ENCODE data around the gene DDX39B. TPM values are rescaled to one million over a fixed set of nuclear protein-coding genes. Genes with fewer than 3 reads are reported as not detected.

Gene DDX39B
- total RNA-seq, 4 donors from 2014 or later, result 107 to 198 (median 144) TPM

GRCh38 chr6:31586599-31587281 is 44.9 kb upstream of the DDX39B start:
- no peak overlapping the region for H3K4me3 ChIP-seq
- ATAC-seq (no peak), DNase-seq (no peak)
- peaks cover 0 to 5% (median 0%) of the 10 kb centered on the region in 3 donors for H3K27me3 ChIP-seq
- TF ChIP-seq CTCF (IDR thresholded peaks at IDR 0.05 in 4 of 5, conservative IDR thresholded peaks at IDR 0.05 in 1 of 5) (no peak), POLR2A (IDR thresholded peaks at IDR 0.05) (no peak)
- no peaks in the 10 kb centered on the region for H3K9me3 ChIP-seq
- H3K4me1 ChIP-seq, result no peaks in the 10 kb centered on the region
- H3K27ac ChIP-seq, result no peak overlapping the region
- intact Hi-C loops (cut with DNase I; ENCODE audit: low total_unique reads), result no loop called here
- no peaks in the 10 kb centered on the region for H3K36me3 ChIP-seq
- in situ Hi-C loops (cut with MboI; ENCODE audit: low sequenced_read_pairs in 4 of 4), result no loop called here

- no peak for ATAC-seq
- Histone ChIP-seq H3K27ac (no peak within 1 kb of the TSS), H3K27me3 (peaks cover 0 to 5% (median 0%) of the 10 kb centered on the region in 3 donors), H3K9me3 (no peaks in the 10 kb centered on the region), H3K4me3 (no peak within 1 kb of the TSS), H3K4me1 (no peaks in the 10 kb centered on the region), H3K36me3 (no peaks in the 10 kb centered on the region)
- no peak for DNase-seq
- TF ChIP-seq CTCF (IDR thresholded peaks at IDR 0.05 in 4 of 5, conservative IDR thresholded peaks at IDR 0.05 in 1 of 5) (no peak), POLR2A (IDR thresholded peaks at IDR 0.05) (no peak)
- intact Hi-C loops (cut with DNase I; ENCODE audit: low total_unique reads) (no loop called here), in situ Hi-C loops (cut with MboI; ENCODE audit: low sequenced_read_pairs in 4 of 4) (no loop called here)
Observed at GRCh38 chr6:31586008-31586407, 44.2 kb upstream of the DDX39B start, which contains the start of gene LST1. Gene LST1, plus strand, starts transcription at chr6:31586277. Its CDS starts 1,023 bp downstream, at chr6:31587300.

GRCh38 chr6:31585491-31585890 is 43.7 kb upstream of the DDX39B start:
- H3K27ac ChIP-seq, result no peak overlapping the region
- peaks cover 0 to 3% of the 10 kb centered on the region in 2 donors for H3K4me1 ChIP-seq
- TF ChIP-seq POLR2A (IDR thresholded peaks at IDR 0.05) (no peak), CTCF (IDR thresholded peaks at IDR 0.05 in 4 of 5, conservative IDR thresholded peaks at IDR 0.05 in 1 of 5) (no peak)
- H3K9me3 ChIP-seq, result no peaks in the 10 kb centered on the region
- no peak overlapping the region for H3K4me3 ChIP-seq
- in situ Hi-C loops (cut with MboI; ENCODE audit: low sequenced_read_pairs in 4 of 4), result no loop called here
- no peaks in the 10 kb centered on the region for H3K36me3 ChIP-seq
- ATAC-seq (no peak), DNase-seq (no peak)
- H3K27me3 ChIP-seq, result peaks cover 0 to 5% (median 0%) of the 10 kb centered on the region in 3 donors
- intact Hi-C loops (cut with DNase I; ENCODE audit: low total_unique reads), result no loop called here

- no peaks in the 10 kb centered on the region for H3K27me3 ChIP-seq
- no peak for ATAC-seq
- no peak for TF ChIP-seq POLR2A (IDR thresholded peaks at IDR 0.05)
- TF ChIP-seq CTCF (IDR thresholded peaks at IDR 0.05 in 4 of 5, conservative IDR thresholded peaks at IDR 0.05 in 1 of 5), result no peak
- DNase-seq, result no peak
- H3K27ac ChIP-seq, result peak within 1 kb of the TSS; percentile 74 to 84 (median 77)
- in situ Hi-C loops (cut with MboI; ENCODE audit: low sequenced_read_pairs in 4 of 4), result no loop called here
- H3K4me1 ChIP-seq, result peaks cover 0 to 5% of the 10 kb centered on the region in 2 donors
- peak within 1 kb of the TSS; percentile 67 to 96 (median 90) for H3K4me3 ChIP-seq
- no peaks in the 10 kb centered on the region for H3K36me3 ChIP-seq
- no peaks in the 10 kb centered on the region for H3K9me3 ChIP-seq
- intact Hi-C loops (cut with DNase I; ENCODE audit: low total_unique reads), result no loop called here
Observed at GRCh38 chr6:31582230-31582643, 40.4 kb upstream of the DDX39B start, which contains the start of gene LTB. Gene LTB, minus strand, starts transcription at chr6:31582424. Its CDS starts 7 bp downstream, at chr6:31582417.

Data from gastrocnemius medialis (tissue), 4 donors.